ENCODE measurements around the gene PGAM5.

DNA sequence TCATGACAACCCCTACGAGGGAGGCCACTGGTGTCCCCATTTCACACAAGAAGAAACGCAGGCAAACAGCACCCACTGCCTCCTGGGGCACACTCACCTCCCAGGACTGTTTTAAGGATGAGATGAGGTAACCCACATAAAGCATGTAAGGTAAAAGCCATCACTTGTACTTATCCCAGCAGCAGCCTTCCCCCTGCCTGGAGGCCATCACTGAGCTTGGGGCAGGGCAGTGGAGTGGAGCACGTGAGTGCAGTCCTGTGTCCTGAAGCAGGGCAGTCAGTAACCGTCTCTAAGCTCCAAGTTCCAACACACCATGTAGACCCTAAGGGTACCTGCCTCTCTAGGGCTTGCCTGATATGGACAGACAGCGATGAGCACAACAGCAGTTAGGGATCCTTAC lies 25.2 kb upstream of the PGAM5 start:
- TF ChIP-seq, protein P1, sequence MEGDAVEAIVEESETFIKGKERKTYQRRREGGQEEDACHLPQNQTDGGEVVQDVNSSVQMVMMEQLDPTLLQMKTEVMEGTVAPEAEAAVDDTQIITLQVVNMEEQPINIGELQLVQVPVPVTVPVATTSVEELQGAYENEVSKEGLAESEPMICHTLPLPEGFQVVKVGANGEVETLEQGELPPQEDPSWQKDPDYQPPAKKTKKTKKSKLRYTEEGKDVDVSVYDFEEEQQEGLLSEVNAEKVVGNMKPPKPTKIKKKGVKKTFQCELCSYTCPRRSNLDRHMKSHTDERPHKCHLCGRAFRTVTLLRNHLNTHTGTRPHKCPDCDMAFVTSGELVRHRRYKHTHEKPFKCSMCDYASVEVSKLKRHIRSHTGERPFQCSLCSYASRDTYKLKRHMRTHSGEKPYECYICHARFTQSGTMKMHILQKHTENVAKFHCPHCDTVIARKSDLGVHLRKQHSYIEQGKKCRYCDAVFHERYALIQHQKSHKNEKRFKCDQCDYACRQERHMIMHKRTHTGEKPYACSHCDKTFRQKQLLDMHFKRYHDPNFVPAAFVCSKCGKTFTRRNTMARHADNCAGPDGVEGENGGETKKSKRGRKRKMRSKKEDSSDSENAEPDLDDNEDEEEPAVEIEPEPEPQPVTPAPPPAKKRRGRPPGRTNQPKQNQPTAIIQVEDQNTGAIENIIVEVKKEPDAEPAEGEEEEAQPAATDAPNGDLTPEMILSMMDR (IDR thresholded peaks at IDR 0.05; ENCODE audit: low read length) = no peak
- TF ChIP-seq EZH2phosphoT487 (IDR thresholded peaks at IDR 0.05; ENCODE audit: low read length) = no peak

Data from MM.1S (cell line).